MCF 10A (cell line): Measurements from ENCODE around the gene UROS. TPM values are rescaled to one million over a fixed set of nuclear protein-coding genes. Genes with fewer than 3 reads are reported as not detected.

Experiments used
- Bru-seq: library from RNA; stranded (reverse); fragments of 400-500 nt; gene quantifications from one replicate; lab custom pipeline; 2021; lab: Mats Ljungman, UMichigan
- BruChase-seq, 2 experiments: library from RNA; stranded (reverse); fragments of 400-500 nt; gene quantifications; one replicate each; lab custom pipeline; 2021; lab: Mats Ljungman, UMichigan
- BruUV-seq: library from RNA; stranded (reverse); fragments of 400-500 nt; replicated peaks from 2 replicates; lab custom pipeline; 2021; lab: Mats Ljungman, UMichigan
- CTCF ChIA-PET: fragments of 300-600 bp; sonication (Branson Sonifier 250); formaldehyde crosslinking; extraction: SDS; loops from one replicate; lab custom pipeline; 2021; ENCODE audit warnings: antibody characterized with exemption, inconsistent platforms; lab: Yijun Ruan, JAX
- POLR2A ChIA-PET: fragments of 300-600, 350-650 bp; sonication (Branson Sonifier 250); formaldehyde crosslinking; extraction: SDS; loops from one replicate; lab custom pipeline; 2020; ENCODE audit warnings: antibody characterized with exemption, inconsistent platforms; lab: Yijun Ruan, JAX
- DNase-seq: peaks from one replicate; pipeline ENCODE4 v3.0.0-alpha.2; 2018; ENCODE audit not compliant: unreplicated experiment
- H3K27ac Mint-ChIP-seq: one replicate; pipeline ENCODE4 v1.8.0; 2022; ENCODE audit warnings: mild to moderate bottlenecking, low read depth, mixed read lengths; ENCODE audit not compliant: unreplicated experiment
- H3K27me3 Mint-ChIP-seq: one replicate; pipeline ENCODE4 v1.8.0; 2022; ENCODE audit warnings: mixed read lengths; ENCODE audit not compliant: insufficient read depth, unreplicated experiment
- H3K36me3 Mint-ChIP-seq: one replicate; pipeline ENCODE4 v1.8.0; 2022; ENCODE audit warnings: mild to moderate bottlenecking, moderate library complexity, mixed read lengths; ENCODE audit not compliant: insufficient read depth, unreplicated experiment
- H3K4me1 Mint-ChIP-seq: one replicate; pipeline ENCODE4 v1.8.0; 2022; ENCODE audit warnings: mixed read lengths; ENCODE audit not compliant: insufficient read depth, unreplicated experiment
- H3K4me3 Mint-ChIP-seq: one replicate; pipeline ENCODE4 v1.8.0; 2022; ENCODE audit warnings: mild to moderate bottlenecking, moderate library complexity, mixed read lengths; ENCODE audit not compliant: unreplicated experiment
- H3K9me3 Mint-ChIP-seq: one replicate; pipeline ENCODE4 v1.8.0; 2022; ENCODE audit warnings: mixed read lengths; ENCODE audit not compliant: unreplicated experiment
- CTCF ChIP-seq: fragments of 200-600 bp; IDR thresholded peaks from one replicate; pipeline ENCODE4 v1.8.0; 2022; ENCODE audit warnings: antibody characterized with exemption, mild to moderate bottlenecking; ENCODE audit not compliant: unreplicated experiment
- intact Hi-C: fragments of 100-400 bp; cut with micrococcal nuclease; formaldehyde crosslinking; loops from 2 replicates; pipeline ENCODE4 v1.14.1; 2022
- long read RNA-seq: library from polyadenylated mRNA; stranded (forward); transcript quantifications from one replicate; pipeline ENCODE4 v2.0.0, GENCODE V29; 2022
- total RNA-seq: library from RNA; stranded (reverse); gene quantifications from 2 replicates; pipeline ENCODE4 v1.2.3, GENCODE V29; 2022

Gene UROS
- total RNA-seq (55.0 and 64.4 TPM in 2 replicates), Bru-seq, nascent RNA (percentile 72 among the genes with signal in this experiment), BruChase-seq, experiment 1, labeled RNA remaining after a 6-hour chase (percentile 66 among the genes with signal in this experiment), BruChase-seq, experiment 2, labeled RNA remaining after a 2-hour chase (percentile 74 among the genes with signal in this experiment)
- long read RNA-seq, transcript UROS-202 (7 exons, 1,556 nt), result minor isoform, 6 of 151 reads
- long read RNA-seq, transcript UROS-204 (10 exons, 1,342 nt), result major isoform, 78 of 151 reads
- long read RNA-seq, partial matches to known transcripts, result 12 of 151 reads
- long read RNA-seq, other reads (novel, unspliced or antisense), result 54 of 151 reads

- H3K9me3 Mint-ChIP-seq, result no peaks in the 10 kb centered on the region
- H3K27ac Mint-ChIP-seq, result peak within 1 kb of the TSS; percentile 69
- intact Hi-C loops, result no loop called here
- no peak within 1 kb of the TSS for H3K4me3 Mint-ChIP-seq
- peak; percentile 94 for DNase-seq
- TF ChIP-seq CTCF, result no peak
- peaks cover 18% of the 10 kb centered on the region for H3K4me1 Mint-ChIP-seq
- CTCF ChIA-PET, result interaction anchor here (1.0 kb wide), 1 partner anchor 29 kb away, joined by 4 read pairs; no protein-coding TSS in a partner anchor
- H3K36me3 Mint-ChIP-seq, result peaks cover 29% of the 10 kb centered on the region
- POLR2A ChIA-PET, result interaction anchor here (0.7 to 2.4 kb wide), 9 partner anchors 8 to 797 kb away, joined by 3 to 7 read pairs (median 4); partner anchors contain the start of gene EDRF1
- H3K27me3 Mint-ChIP-seq, result no peaks in the 10 kb centered on the region
- BruUV-seq, result no TSS peak
Measured at GRCh38 chr10:125822878-125823662, at the start of gene UROS, which contains the start of gene BCCIP. Gene UROS, minus strand, starts transcription at chr10:125823258. Its CDS starts 6,759 bp downstream, at chr10:125816499. Gene BCCIP, plus strand, starts transcription at chr10:125823546. Its CDS starts 12 bp downstream, at chr10:125823558.

GRCh38 chr10:125871338-125871737 lies 48.3 kb upstream of the UROS start:
- BruUV-seq, result no TSS peak
- TF ChIP-seq CTCF, result no peak
- intact Hi-C loops, result no loop called here
- ChIA-PET CTCF (interaction anchor here (0.7 to 4.7 kb wide), 4 partner anchors 20 to 633 kb away, joined by 3 to 37 read pairs (median 4); no protein-coding TSS in a partner anchor), POLR2A (interaction anchor here (1.5 kb wide), 1 partner anchor 15 kb away, joined by 3 read pairs; no protein-coding TSS in a partner anchor)
- Mint-ChIP-seq H3K27ac (no peak overlapping the region), H3K4me3 (no peak overlapping the region), H3K27me3 (no peaks in the 10 kb centered on the region), H3K9me3 (no peaks in the 10 kb centered on the region), H3K36me3 (peaks cover 32% of the 10 kb centered on the region), H3K4me1 (peaks cover 5% of the 10 kb centered on the region)
- DNase-seq, result no peak

- no TSS peak for BruUV-seq
- Mint-ChIP-seq H3K4me1 (peaks cover 9% of the 10 kb centered on the region), H3K36me3 (peaks cover 32% of the 10 kb centered on the region), H3K4me3 (no peak overlapping the region), H3K9me3 (no peaks in the 10 kb centered on the region), H3K27ac (no peak overlapping the region), H3K27me3 (no peaks in the 10 kb centered on the region)
- peak; percentile 89 for TF ChIP-seq CTCF
- peak; percentile 57 for DNase-seq
- intact Hi-C loops, result loop anchor here (1.0 to 2.0 kb wide), 4 partner anchors 66 to 636 kb away; no protein-coding TSS in a partner anchor
- ChIA-PET CTCF (interaction anchor here (0.6 to 4.7 kb wide), 25 partner anchors 11 to 1185 kb away, joined by 3 to 37 read pairs (median 3); partner anchors contain the start of gene DHX32), POLR2A (interaction anchor here (0.6 to 1.3 kb wide), 3 partner anchors 11 to 94 kb away, joined by 3 to 4 read pairs (median 4); no protein-coding TSS in a partner anchor)
Measured at GRCh38 chr10:125868372-125868975, 45.4 kb upstream of the UROS start.
